Ramos (cell line): ENCODE results near the gene ZSCAN10.

Source experiments
- in situ Hi-C: fragments of 300-500 bp; cut with MboI; formaldehyde crosslinking; loops from one replicate; pipeline ENCODE4 v1.14.3; 2022; ENCODE audit warnings: low sequenced_read_pairs; ENCODE audit not compliant: unreplicated experiment

ZSCAN10 gene

GRCh38 chr16:3112881-3113574, 13.9 kb upstream of the ZSCAN10 start:
- in situ Hi-C loops: no loop called here

- in situ Hi-C loops: no loop called here
These were observed 13.2 kb upstream of the ZSCAN10 start, which contains the start of gene ZNF205 for GRCh38 chr16:3112058-3112880. Gene ZNF205, plus strand, starts transcription at chr16:3112586. Its CDS starts 845 bp downstream, at chr16:3113431.

- in situ Hi-C loops: no loop called here
These were observed 7.3 kb upstream of the ZSCAN10 start for GRCh38 chr16:3106205-3106928.

- in situ Hi-C loops: no loop called here
These were observed 2.9 kb upstream of the ZSCAN10 start for GRCh38 chr16:3101841-3102470.

GRCh38 chr16:3101018-3101840, 2.1 kb upstream of the ZSCAN10 start:
- in situ Hi-C loops: no loop called here

- in situ Hi-C loops: loop anchor here (10.0 kb wide), 1 partner anchor 65 kb away; no protein-coding TSS in a partner anchor
These were observed 822 bp upstream of the ZSCAN10 start for GRCh38 chr16:3099732-3100499.

- in situ Hi-C loops: loop anchor here (10.0 kb wide), 1 partner anchor 65 kb away; no protein-coding TSS in a partner anchor
These were observed 269 bp upstream of the ZSCAN10 start for GRCh38 chr16:3099395-3099731.

- in situ Hi-C loops: loop anchor here (10.0 kb wide), 1 partner anchor 68 kb away; no protein-coding TSS in a partner anchor
These were observed 1.8 kb downstream of the ZSCAN10 start for GRCh38 chr16:3097266-3097665.

- in situ Hi-C loops: loop anchor here (10.0 kb wide), 1 partner anchor 68 kb away; no protein-coding TSS in a partner anchor
These were observed 2.7 kb downstream of the ZSCAN10 start for GRCh38 chr16:3096362-3096761.

GRCh38 chr16:3095869-3096268, 3.2 kb downstream of the ZSCAN10 start:
- in situ Hi-C loops: loop anchor here (10.0 kb wide), 1 partner anchor 69 kb away; no protein-coding TSS in a partner anchor

- in situ Hi-C loops: loop anchor here (10.0 kb wide), 1 partner anchor 70 kb away; no protein-coding TSS in a partner anchor
These were observed 4.6 kb downstream of the ZSCAN10 start for GRCh38 chr16:3094289-3095027.

- in situ Hi-C loops: loop anchor here (10.0 kb wide), 1 partner anchor 72 kb away; no protein-coding TSS in a partner anchor
These were observed 6.6 kb downstream of the ZSCAN10 start for GRCh38 chr16:3092501-3092941.

- in situ Hi-C loops: loop anchor here (10.0 kb wide), 1 partner anchor 73 kb away; no protein-coding TSS in a partner anchor
These were observed 7.5 kb downstream of the ZSCAN10 start for GRCh38 chr16:3091551-3091950.

GRCh38 chr16:3089717-3090592, 9.1 kb downstream of the ZSCAN10 start:
- in situ Hi-C loops: loop anchor here (10.0 kb wide), 1 partner anchor 75 kb away; no protein-coding TSS in a partner anchor

GRCh38 chr16:3088925-3089716, 10.0 kb downstream of the ZSCAN10 start:
- in situ Hi-C loops: no loop called here

GRCh38 chr16:3088450-3088849, 10.6 kb downstream of the ZSCAN10 start:
- in situ Hi-C loops: no loop called here
